WERI-Rb-1 (cell line): ENCODE data around the gene TMEM236.

Experiments
- DNase-seq: peaks from one replicate; pipeline ENCODE4 v3.0.0-alpha.2; 2020
- H3K27ac ChIP-seq: fragments of 250-450 bp; sonication (Bioruptor Pico); 2 replicates; pipeline ENCODE4 v1.5.1; 2020; ENCODE audit warnings: mild to moderate bottlenecking, moderate library complexity
- H3K27me3 ChIP-seq: fragments of 250-450 bp; sonication (Bioruptor Pico); 2 replicates; pipeline ENCODE4 v1.5.1; 2021; ENCODE audit warnings: mild to moderate bottlenecking, low read depth, moderate library complexity; ENCODE audit not compliant: insufficient read depth, severe bottlenecking
- H3K36me3 ChIP-seq: fragments of 250-450 bp; sonication (Bioruptor Pico); 2 replicates; pipeline ENCODE4 v1.5.1; 2020; ENCODE audit warnings: mild to moderate bottlenecking, moderate library complexity
- H3K4me3 ChIP-seq: 2 replicates; pipeline ENCODE4 v1.5.1; 2011; ENCODE audit warnings: low read depth, mild to moderate bottlenecking, control low read depth, low read length
- H3K9me3 ChIP-seq: fragments of 250-450 bp; sonication (Bioruptor Pico); 2 replicates; pipeline ENCODE4 v1.5.1; 2021; ENCODE audit warnings: mild to moderate bottlenecking, moderate library complexity; ENCODE audit not compliant: severe bottlenecking
- TF ChIP-seq, protein P1 (sequence below): IDR thresholded peaks from 2 replicates; pipeline ENCODE4 v1.5.1; 2011; ENCODE audit warnings: low read depth, mild to moderate bottlenecking, control low read depth, inconsistent platforms, low read length

Gene TMEM236

DNA sequence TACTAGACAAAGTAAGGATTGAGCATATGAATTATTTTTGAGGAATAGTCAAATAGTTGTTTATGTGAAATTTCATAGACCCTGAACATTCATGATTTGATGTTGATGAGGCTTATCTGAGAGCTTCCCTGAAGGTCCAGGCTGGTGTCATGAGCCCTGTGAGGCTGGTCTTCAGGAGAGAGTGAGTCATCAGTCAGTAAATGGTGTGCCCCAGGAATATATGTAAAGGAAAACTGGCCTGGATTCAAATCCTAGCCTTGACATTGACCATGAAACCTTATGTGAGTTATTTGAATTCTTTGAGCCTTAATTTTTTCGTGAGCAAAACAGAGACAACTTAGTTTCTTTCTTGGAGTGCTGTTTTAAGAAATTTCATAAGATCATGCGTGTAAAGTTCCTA, 6.2 kb downstream of the TMEM236 start:
- Histone ChIP-seq H3K4me3 (no peak overlapping the region), H3K9me3 (no peaks in the 10 kb centered on the region), H3K27me3 (no peaks in the 10 kb centered on the region), H3K27ac (no peak overlapping the region), H3K36me3 (no peaks in the 10 kb centered on the region)
- TF ChIP-seq, protein P1, sequence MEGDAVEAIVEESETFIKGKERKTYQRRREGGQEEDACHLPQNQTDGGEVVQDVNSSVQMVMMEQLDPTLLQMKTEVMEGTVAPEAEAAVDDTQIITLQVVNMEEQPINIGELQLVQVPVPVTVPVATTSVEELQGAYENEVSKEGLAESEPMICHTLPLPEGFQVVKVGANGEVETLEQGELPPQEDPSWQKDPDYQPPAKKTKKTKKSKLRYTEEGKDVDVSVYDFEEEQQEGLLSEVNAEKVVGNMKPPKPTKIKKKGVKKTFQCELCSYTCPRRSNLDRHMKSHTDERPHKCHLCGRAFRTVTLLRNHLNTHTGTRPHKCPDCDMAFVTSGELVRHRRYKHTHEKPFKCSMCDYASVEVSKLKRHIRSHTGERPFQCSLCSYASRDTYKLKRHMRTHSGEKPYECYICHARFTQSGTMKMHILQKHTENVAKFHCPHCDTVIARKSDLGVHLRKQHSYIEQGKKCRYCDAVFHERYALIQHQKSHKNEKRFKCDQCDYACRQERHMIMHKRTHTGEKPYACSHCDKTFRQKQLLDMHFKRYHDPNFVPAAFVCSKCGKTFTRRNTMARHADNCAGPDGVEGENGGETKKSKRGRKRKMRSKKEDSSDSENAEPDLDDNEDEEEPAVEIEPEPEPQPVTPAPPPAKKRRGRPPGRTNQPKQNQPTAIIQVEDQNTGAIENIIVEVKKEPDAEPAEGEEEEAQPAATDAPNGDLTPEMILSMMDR: no peak
- DNase-seq: no peak

DNA sequence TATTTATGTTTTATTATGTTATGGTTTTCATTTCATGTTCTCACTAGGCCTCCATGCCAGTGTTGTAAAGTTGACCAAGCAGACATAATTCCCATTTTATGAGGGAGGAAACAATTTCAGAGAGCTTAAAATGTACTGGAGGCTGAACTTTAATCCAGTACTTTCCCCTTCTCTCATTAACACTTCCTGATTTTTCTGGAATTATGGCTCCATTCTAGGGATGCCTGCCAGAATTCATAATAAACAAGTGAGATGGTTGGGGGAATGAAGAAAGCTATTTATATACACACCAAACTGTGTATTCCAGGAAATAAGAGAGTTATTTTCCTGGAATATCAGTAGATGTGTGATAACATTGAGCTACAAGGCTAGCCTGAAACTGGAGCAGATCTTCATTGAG, 6.9 kb downstream of the TMEM236 start:
- no peak for DNase-seq
- Histone ChIP-seq H3K4me3 (no peak overlapping the region), H3K9me3 (no peaks in the 10 kb centered on the region), H3K27ac (no peak overlapping the region), H3K27me3 (no peaks in the 10 kb centered on the region), H3K36me3 (no peaks in the 10 kb centered on the region)
- TF ChIP-seq, protein P1: no peak

DNA sequence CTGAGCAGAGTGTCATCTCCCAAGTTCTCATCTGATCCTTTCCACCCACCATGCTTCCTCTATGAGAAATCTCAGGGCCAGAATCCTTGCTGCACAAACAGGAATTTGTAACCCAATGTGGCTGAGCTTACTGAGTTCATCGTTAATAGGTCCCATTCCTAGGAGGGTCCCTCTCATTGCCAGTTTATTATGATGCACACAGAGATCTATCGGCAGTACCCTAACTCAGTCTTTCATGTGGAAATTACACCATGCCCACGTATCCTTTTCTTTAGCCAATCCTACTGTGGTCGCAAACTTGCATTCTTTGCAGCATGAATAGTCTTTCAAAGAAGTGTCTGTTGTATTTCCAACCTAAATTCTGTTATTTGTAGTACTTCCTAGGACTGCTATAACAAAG, 12.1 kb downstream of the TMEM236 start:
- H3K27me3 ChIP-seq: no peaks in the 10 kb centered on the region
- H3K9me3 ChIP-seq: no peaks in the 10 kb centered on the region
- H3K27ac ChIP-seq: no peak overlapping the region
- H3K4me3 ChIP-seq: no peak overlapping the region
- TF ChIP-seq, protein P1: no peak
- DNase-seq: no peak
- no peaks in the 10 kb centered on the region for H3K36me3 ChIP-seq

DNA sequence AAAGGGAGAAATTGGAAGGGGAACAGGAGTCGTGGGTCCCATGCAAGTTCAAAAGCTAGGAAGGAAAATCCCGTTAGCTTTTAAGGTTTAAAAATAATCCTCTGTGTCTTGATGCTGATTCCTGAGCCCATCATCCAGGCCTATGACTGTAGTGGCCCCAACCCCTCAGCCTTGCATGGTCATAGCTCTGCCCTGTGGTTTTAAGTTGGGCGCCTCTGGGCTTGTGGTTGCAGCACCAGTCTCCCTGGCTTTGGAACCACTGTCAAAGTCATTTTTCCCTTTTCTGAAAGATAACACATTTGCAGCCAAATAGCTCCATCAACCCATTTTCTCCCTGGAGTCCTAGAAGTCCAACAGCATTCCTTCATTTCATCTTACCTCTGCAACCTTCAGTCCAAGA, 13.6 kb downstream of the TMEM236 start:
- Histone ChIP-seq H3K36me3 (no peaks in the 10 kb centered on the region), H3K27ac (no peak overlapping the region), H3K27me3 (no peaks in the 10 kb centered on the region), H3K9me3 (no peaks in the 10 kb centered on the region), H3K4me3 (no peak overlapping the region)
- no peak for DNase-seq
- TF ChIP-seq, protein P1: no peak

DNA sequence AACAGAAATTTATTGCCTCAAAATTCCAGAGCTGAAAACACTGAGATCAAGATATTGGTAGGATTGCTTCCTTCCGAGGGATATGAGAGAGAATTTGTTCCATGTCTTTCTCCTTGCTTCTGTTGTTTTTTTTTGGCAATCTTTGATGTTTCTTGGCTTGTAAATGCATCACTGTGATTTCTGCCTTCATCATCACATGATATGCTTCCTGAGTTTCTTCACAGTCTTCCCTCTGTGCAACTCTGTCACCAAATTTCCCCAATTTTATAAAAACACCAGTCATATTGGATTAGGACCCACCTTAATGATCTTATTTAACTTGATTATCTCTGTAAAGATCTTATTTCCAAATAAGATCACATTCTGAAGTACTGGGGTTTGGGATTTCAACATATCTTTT, 14.7 kb downstream of the TMEM236 start:
- no peaks in the 10 kb centered on the region for H3K9me3 ChIP-seq
- no peak overlapping the region for H3K4me3 ChIP-seq
- no peak overlapping the region for H3K27ac ChIP-seq
- H3K27me3 ChIP-seq: no peaks in the 10 kb centered on the region
- H3K36me3 ChIP-seq: no peaks in the 10 kb centered on the region
- TF ChIP-seq, protein P1: no peak
- DNase-seq: no peak

DNA sequence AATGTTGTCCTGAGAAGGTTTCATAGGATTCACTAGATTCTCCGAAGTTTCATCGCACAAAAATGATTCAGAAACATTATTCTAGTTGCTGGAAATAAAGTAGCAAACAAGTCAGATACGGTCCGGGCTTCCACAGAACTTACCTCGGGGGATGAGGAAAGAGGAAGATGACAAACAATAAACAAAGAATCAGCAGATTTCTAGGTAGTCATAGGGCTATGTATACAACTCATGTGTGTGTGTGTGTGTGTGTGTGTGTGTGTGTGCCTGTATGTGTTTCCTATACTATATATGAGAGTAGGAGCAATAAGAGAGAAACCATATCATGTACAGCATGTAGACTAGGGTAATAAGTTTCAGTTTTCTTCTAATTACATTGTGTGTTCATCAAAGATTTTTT, 16.5 kb downstream of the TMEM236 start:
- H3K4me3 ChIP-seq: no peak overlapping the region
- H3K36me3 ChIP-seq: no peaks in the 10 kb centered on the region
- TF ChIP-seq, protein P1: no peak
- DNase-seq: no peak
- no peaks in the 10 kb centered on the region for H3K27me3 ChIP-seq
- H3K27ac ChIP-seq: no peak overlapping the region
- H3K9me3 ChIP-seq: no peaks in the 10 kb centered on the region
